Adrenal gland (tissue), 5 donors: Measurements from ENCODE around the gene XDH.

ENCODE experiments used
- CTCF ChIP-seq, 6 experiments: fragments of 450-650 bp in 4 of 6; fragments of 200-600 bp in 2 of 6; sonication (generic) in 1 of 6; IDR thresholded peaks; 1 replicate in 5 of 6; 2 replicates in 1 of 6; pipeline versions ENCODE4 v1.5.1 to v1.8.0; 2016 to 2021; ENCODE audit warnings: antibody characterized with exemption in 6 of 6, mild to moderate bottlenecking in 2 of 6, moderate library complexity in 1 of 6
- POLR2A ChIP-seq, 2 donors: fragments of 450-650 bp; IDR thresholded peaks; one replicate each; pipeline ENCODE4 v1.6.1; 2017; ENCODE audit warnings: antibody characterized with exemption in 2 of 2, mild to moderate bottlenecking in 2 of 2, moderate library complexity in 1 of 2
- donor health status: DM: no; HTN: no; CAD: no.

GRCh38 chr2:31354837-31355236 lies 59.7 kb downstream of the XDH start:
- no peak for TF ChIP-seq CTCF (IDR thresholded peaks at IDR 0.05)
- no peak for TF ChIP-seq POLR2A (IDR thresholded peaks at IDR 0.05)
